GM18526 (cell line): ENCODE data around the gene ACP2.

ENCODE experiments used
- POLR2A ChIP-seq: IDR thresholded peaks from 3 replicates; pipeline ENCODE4 v1.6.1; 2011; ENCODE audit not compliant: insufficient read length; ENCODE audit errors: extremely low read depth

Gene ACP2

GRCh38 chr11:47204637-47204989 lies 44.0 kb downstream of the ACP2 start:
- TF ChIP-seq POLR2A, result no peak

- TF ChIP-seq POLR2A, result no peak
Measured at GRCh38 chr11:47202576-47202975, 46.0 kb downstream of the ACP2 start.

- no peak for TF ChIP-seq POLR2A
Measured at GRCh38 chr11:47201015-47201414, 47.6 kb downstream of the ACP2 start.

GRCh38 chr11:47192111-47192510 lies 56.5 kb downstream of the ACP2 start:
- no peak for TF ChIP-seq POLR2A
